ENCODE measurements around the gene TXNRD2.

The TXNRD2 gene

GRCh38 chr22:19964701-19965386, 23.2 kb upstream of the TXNRD2 start:
- Histone ChIP-seq H3K9me3 (ENCODE audit: control insufficient read depth in 2 of 2, low read length in 2 of 2) (no peaks in the 10 kb centered on the region), H3K27me3 (ENCODE audit: control insufficient read depth in 1 of 2, insufficient read depth in 2 of 2, low read length in 2 of 2) (no peaks in the 10 kb centered on the region), H3K9ac (ENCODE audit: low read length in 2 of 2) (no peak overlapping the region), H3K36me3 (ENCODE audit: control insufficient read depth in 2 of 2, insufficient read depth in 2 of 2, low read length in 2 of 2) (peaks cover 13 to 28% of the 10 kb centered on the region in 2 donors), H3K27ac (ENCODE audit: low read length) (no peak overlapping the region), H3K4me1 (ENCODE audit: control insufficient read depth, insufficient read depth, low read length) (peaks cover 30% of the 10 kb centered on the region), H3K4me3 (ENCODE audit: low read length in 2 of 2) (no peak overlapping the region)

- Histone ChIP-seq H3K36me3 (ENCODE audit: control insufficient read depth in 2 of 2, insufficient read depth in 2 of 2, low read length in 2 of 2) (peaks cover 13 to 28% of the 10 kb centered on the region in 2 donors), H3K4me1 (ENCODE audit: control insufficient read depth, insufficient read depth, low read length) (peaks cover 37% of the 10 kb centered on the region), H3K9me3 (ENCODE audit: control insufficient read depth in 2 of 2, low read length in 2 of 2) (no peaks in the 10 kb centered on the region), H3K27me3 (ENCODE audit: control insufficient read depth in 1 of 2, insufficient read depth in 2 of 2, low read length in 2 of 2) (no peaks in the 10 kb centered on the region), H3K9ac (ENCODE audit: low read length in 2 of 2) (no peak overlapping the region), H3K27ac (ENCODE audit: low read length) (no peak overlapping the region), H3K4me3 (ENCODE audit: low read length in 2 of 2) (no peak overlapping the region)
Observed at GRCh38 chr22:19963863-19964642, 22.4 kb upstream of the TXNRD2 start.

- Histone ChIP-seq H3K4me3 (ENCODE audit: low read length in 2 of 2) (no peak overlapping the region), H3K4me1 (ENCODE audit: control insufficient read depth, insufficient read depth, low read length) (peaks cover 39% of the 10 kb centered on the region), H3K36me3 (ENCODE audit: control insufficient read depth in 2 of 2, insufficient read depth in 2 of 2, low read length in 2 of 2) (peaks cover 8 to 28% of the 10 kb centered on the region in 2 donors), H3K9ac (ENCODE audit: low read length in 2 of 2) (peak overlapping the region in 1 of 2 donors; percentile 51), H3K27me3 (ENCODE audit: control insufficient read depth in 1 of 2, insufficient read depth in 2 of 2, low read length in 2 of 2) (no peaks in the 10 kb centered on the region), H3K9me3 (ENCODE audit: control insufficient read depth in 2 of 2, low read length in 2 of 2) (no peaks in the 10 kb centered on the region), H3K27ac (ENCODE audit: low read length) (no peak overlapping the region)
Observed at GRCh38 chr22:19962909-19963806, 21.5 kb upstream of the TXNRD2 start.

GRCh38 chr22:19962246-19962908, 20.8 kb upstream of the TXNRD2 start:
- H3K4me3 ChIP-seq (ENCODE audit: low read length in 2 of 2): no peak overlapping the region

GRCh38 chr22:19961868-19962245, 20.2 kb upstream of the TXNRD2 start:
- H3K27ac ChIP-seq (ENCODE audit: low read length): no peak overlapping the region
- no peak overlapping the region for H3K4me3 ChIP-seq (ENCODE audit: low read length in 2 of 2)
- H3K9me3 ChIP-seq (ENCODE audit: control insufficient read depth in 2 of 2, low read length in 2 of 2): no peaks in the 10 kb centered on the region
- H3K27me3 ChIP-seq (ENCODE audit: control insufficient read depth in 1 of 2, insufficient read depth in 2 of 2, low read length in 2 of 2): no peaks in the 10 kb centered on the region
- no peak overlapping the region for H3K9ac ChIP-seq (ENCODE audit: low read length in 2 of 2)
- H3K36me3 ChIP-seq (ENCODE audit: control insufficient read depth in 2 of 2, insufficient read depth in 2 of 2, low read length in 2 of 2): peaks cover 0 to 17% of the 10 kb centered on the region in 2 donors
- peaks cover 39% of the 10 kb centered on the region for H3K4me1 ChIP-seq (ENCODE audit: control insufficient read depth, insufficient read depth, low read length)

More at GRCh38 chr22:19962246-19962908, 20.8 kb upstream of the TXNRD2 start:
- Histone ChIP-seq H3K36me3 (ENCODE audit: control insufficient read depth in 2 of 2, insufficient read depth in 2 of 2, low read length in 2 of 2) (peaks cover under 1 to 21% of the 10 kb centered on the region in 2 donors), H3K27ac (ENCODE audit: low read length) (no peak overlapping the region), H3K9me3 (ENCODE audit: control insufficient read depth in 2 of 2, low read length in 2 of 2) (no peaks in the 10 kb centered on the region), H3K4me1 (ENCODE audit: control insufficient read depth, insufficient read depth, low read length) (peaks cover 39% of the 10 kb centered on the region), H3K9ac (ENCODE audit: low read length in 2 of 2) (no peak overlapping the region), H3K27me3 (ENCODE audit: control insufficient read depth in 1 of 2, insufficient read depth in 2 of 2, low read length in 2 of 2) (no peaks in the 10 kb centered on the region)

- Histone ChIP-seq H3K4me3 (ENCODE audit: low read length in 2 of 2) (no peak overlapping the region), H3K27me3 (ENCODE audit: control insufficient read depth in 1 of 2, insufficient read depth in 2 of 2, low read length in 2 of 2) (no peaks in the 10 kb centered on the region), H3K36me3 (ENCODE audit: control insufficient read depth in 2 of 2, insufficient read depth in 2 of 2, low read length in 2 of 2) (peaks cover 0 to 15% of the 10 kb centered on the region in 2 donors), H3K9me3 (ENCODE audit: control insufficient read depth in 2 of 2, low read length in 2 of 2) (no peaks in the 10 kb centered on the region), H3K4me1 (ENCODE audit: control insufficient read depth, insufficient read depth, low read length) (peaks cover 39% of the 10 kb centered on the region), H3K9ac (ENCODE audit: low read length in 2 of 2) (no peak overlapping the region), H3K27ac (ENCODE audit: low read length) (no peak overlapping the region)
Observed at GRCh38 chr22:19961201-19961580, 19.6 kb upstream of the TXNRD2 start.

GRCh38 chr22:19960491-19961200, 19.0 kb upstream of the TXNRD2 start:
- peak overlapping the region in 1 of 2 donors; percentile 29 for H3K9ac ChIP-seq (ENCODE audit: low read length in 2 of 2)

GRCh38 chr22:19959587-19960490, 18.2 kb upstream of the TXNRD2 start:
- Histone ChIP-seq H3K4me3 (ENCODE audit: low read length in 2 of 2) (peak overlapping the region; percentile 36 to 68), H3K27ac (ENCODE audit: low read length) (peak overlapping the region; percentile 62), H3K4me1 (ENCODE audit: control insufficient read depth, insufficient read depth, low read length) (peaks cover 38% of the 10 kb centered on the region), H3K9ac (ENCODE audit: low read length in 2 of 2) (peak overlapping the region; percentile 36 to 50), H3K36me3 (ENCODE audit: control insufficient read depth in 2 of 2, insufficient read depth in 2 of 2, low read length in 2 of 2) (peaks cover 0 to 13% of the 10 kb centered on the region in 2 donors), H3K9me3 (ENCODE audit: control insufficient read depth in 2 of 2, low read length in 2 of 2) (no peaks in the 10 kb centered on the region), H3K27me3 (ENCODE audit: control insufficient read depth in 1 of 2, insufficient read depth in 2 of 2, low read length in 2 of 2) (no peaks in the 10 kb centered on the region)

More at GRCh38 chr22:19960491-19961200, 19.0 kb upstream of the TXNRD2 start:
- H3K36me3 ChIP-seq (ENCODE audit: control insufficient read depth in 2 of 2, insufficient read depth in 2 of 2, low read length in 2 of 2): peaks cover 0 to 15% of the 10 kb centered on the region in 2 donors
- H3K9me3 ChIP-seq (ENCODE audit: control insufficient read depth in 2 of 2, low read length in 2 of 2): no peaks in the 10 kb centered on the region
- H3K4me1 ChIP-seq (ENCODE audit: control insufficient read depth, insufficient read depth, low read length): peaks cover 39% of the 10 kb centered on the region
- H3K27ac ChIP-seq (ENCODE audit: low read length): peak overlapping the region; percentile 62
- no peaks in the 10 kb centered on the region for H3K27me3 ChIP-seq (ENCODE audit: control insufficient read depth in 1 of 2, insufficient read depth in 2 of 2, low read length in 2 of 2)
- H3K4me3 ChIP-seq (ENCODE audit: low read length in 2 of 2): no peak overlapping the region

- Histone ChIP-seq H3K9ac (ENCODE audit: low read length in 2 of 2) (peak overlapping the region; percentile 41 to 51), H3K4me3 (ENCODE audit: low read length in 2 of 2) (peak overlapping the region; percentile 36 to 68), H3K9me3 (ENCODE audit: control insufficient read depth in 2 of 2, low read length in 2 of 2) (no peaks in the 10 kb centered on the region), H3K36me3 (ENCODE audit: control insufficient read depth in 2 of 2, insufficient read depth in 2 of 2, low read length in 2 of 2) (peaks cover 0 to 8% of the 10 kb centered on the region in 2 donors), H3K4me1 (ENCODE audit: control insufficient read depth, insufficient read depth, low read length) (peaks cover 36% of the 10 kb centered on the region), H3K27me3 (ENCODE audit: control insufficient read depth in 1 of 2, insufficient read depth in 2 of 2, low read length in 2 of 2) (no peaks in the 10 kb centered on the region), H3K27ac (ENCODE audit: low read length) (peak overlapping the region; percentile 62)
Observed at GRCh38 chr22:19959043-19959586, 17.5 kb upstream of the TXNRD2 start.
